AG09309 (cell line): Measurements from ENCODE around the gene ASNS.

ENCODE experiments used
- DNase-seq: peaks from one replicate; pipeline ENCODE4 v3.0.0-alpha.2; 2010; ENCODE audit warnings: low read depth
- H3K4me3 ChIP-seq: 2 replicates; pipeline ENCODE4 v1.5.1; 2011; ENCODE audit warnings: mild to moderate bottlenecking, low read depth, low read length, moderate library complexity; ENCODE audit not compliant: control insufficient read depth
- CTCF ChIP-seq: IDR thresholded peaks from 2 replicates; pipeline ENCODE4 v1.5.1; 2011; ENCODE audit warnings: mild to moderate bottlenecking, low read depth, low read length, inconsistent platforms; ENCODE audit not compliant: insufficient read depth, control insufficient read depth; ENCODE audit errors: missing control alignments

The ASNS gene

GRCh38 chr7:97847791-97848190, 24.4 kb downstream of the ASNS start:
- no peak for TF ChIP-seq CTCF
- no peak for DNase-seq
- no peak overlapping the region for H3K4me3 ChIP-seq

GRCh38 chr7:97846945-97847344, 25.3 kb downstream of the ASNS start:
- TF ChIP-seq CTCF = no peak
- no peak for DNase-seq
- H3K4me3 ChIP-seq = no peak overlapping the region

GRCh38 chr7:97845622-97846203, 26.5 kb downstream of the ASNS start:
- H3K4me3 ChIP-seq = no peak overlapping the region
- peak; percentile 42 for TF ChIP-seq CTCF
- DNase-seq = no peak

- TF ChIP-seq CTCF = peak; percentile 35
- DNase-seq = no peak
- no peak overlapping the region for H3K4me3 ChIP-seq
These were observed 28.2 kb downstream of the ASNS start for GRCh38 chr7:97844036-97844435.

- TF ChIP-seq CTCF = no peak
- no peak overlapping the region for H3K4me3 ChIP-seq
- no peak for DNase-seq
These were observed 29.3 kb downstream of the ASNS start for GRCh38 chr7:97842772-97843345.

- no peak for DNase-seq
- no peak for TF ChIP-seq CTCF
- H3K4me3 ChIP-seq = no peak overlapping the region
These were observed 30.2 kb downstream of the ASNS start for GRCh38 chr7:97842006-97842405.
